ENCODE results near the gene ADGRA1. TPM values are rescaled to one million over a fixed set of nuclear protein-coding genes. Genes with fewer than 3 reads are reported as not detected.
A peak's percentile ranks its signal among the peaks of the same experiment; 100 is the strongest.

The ADGRA1 gene
- total and polyA plus RNA-seq, 4 donors: 3.4 to 31.1 (median 16.1) TPM

GRCh38 chr10:133098426-133099124, 10.9 kb downstream of the ADGRA1 start:
- Histone ChIP-seq H3K9me3 (ENCODE audit: control insufficient read depth, insufficient read depth, low read length) (no peaks in the 10 kb centered on the region), H3K36me3 (ENCODE audit: control insufficient read depth, insufficient read depth, low read length) (peaks cover 100% of the 10 kb centered on the region), H3K4me1 (ENCODE audit: control insufficient read depth, insufficient read depth, low read length) (peaks cover 26% of the 10 kb centered on the region), H3K27ac (ENCODE audit: low read depth, low read length) (no peak overlapping the region), H3K27me3 (ENCODE audit: control insufficient read depth, insufficient read depth, low read length) (no peaks in the 10 kb centered on the region), H3K4me3 (ENCODE audit: low read depth, low read length) (no peak overlapping the region)
- 88% methylated on average over 41 of the region's 44 CpGs for WGBS (ENCODE audit: insufficient coverage)
- no peak for DNase-seq (ENCODE audit: low read depth in 4 of 6, low spot score in 6 of 6)

GRCh38 chr10:133099571-133099970, 11.8 kb downstream of the ADGRA1 start:
- peaks cover 35% of the 10 kb centered on the region for H3K4me1 ChIP-seq (ENCODE audit: control insufficient read depth, insufficient read depth, low read length)
- no peak overlapping the region for H3K27ac ChIP-seq (ENCODE audit: low read depth, low read length)
- no peaks in the 10 kb centered on the region for H3K27me3 ChIP-seq (ENCODE audit: control insufficient read depth, insufficient read depth, low read length)
- no peak overlapping the region for H3K4me3 ChIP-seq (ENCODE audit: low read depth, low read length)
- 87% methylated on average over 5 of the region's 5 CpGs for WGBS (ENCODE audit: insufficient coverage)
- DNase-seq (ENCODE audit: low read depth in 4 of 6, low spot score in 6 of 6): no peak
- peaks cover 98% of the 10 kb centered on the region for H3K36me3 ChIP-seq (ENCODE audit: control insufficient read depth, insufficient read depth, low read length)
- H3K9me3 ChIP-seq (ENCODE audit: control insufficient read depth, insufficient read depth, low read length): no peaks in the 10 kb centered on the region

GRCh38 chr10:133100186-133100585, 12.5 kb downstream of the ADGRA1 start:
- Histone ChIP-seq H3K36me3 (ENCODE audit: control insufficient read depth, insufficient read depth, low read length) (peaks cover 98% of the 10 kb centered on the region), H3K4me3 (ENCODE audit: low read depth, low read length) (no peak overlapping the region), H3K4me1 (ENCODE audit: control insufficient read depth, insufficient read depth, low read length) (peaks cover 38% of the 10 kb centered on the region), H3K27me3 (ENCODE audit: control insufficient read depth, insufficient read depth, low read length) (no peaks in the 10 kb centered on the region), H3K9me3 (ENCODE audit: control insufficient read depth, insufficient read depth, low read length) (no peaks in the 10 kb centered on the region), H3K27ac (ENCODE audit: low read depth, low read length) (no peak overlapping the region)
- DNase-seq (ENCODE audit: low read depth in 4 of 6, low spot score in 6 of 6): no peak
- WGBS (ENCODE audit: insufficient coverage): 90% methylated on average over 24 of the region's 24 CpGs

- Histone ChIP-seq H3K9me3 (ENCODE audit: control insufficient read depth, insufficient read depth, low read length) (no peaks in the 10 kb centered on the region), H3K4me1 (ENCODE audit: control insufficient read depth, insufficient read depth, low read length) (peaks cover 38% of the 10 kb centered on the region), H3K4me3 (ENCODE audit: low read depth, low read length) (no peak overlapping the region), H3K27me3 (ENCODE audit: control insufficient read depth, insufficient read depth, low read length) (no peaks in the 10 kb centered on the region), H3K27ac (ENCODE audit: low read depth, low read length) (no peak overlapping the region), H3K36me3 (ENCODE audit: control insufficient read depth, insufficient read depth, low read length) (peaks cover 98% of the 10 kb centered on the region)
- WGBS (ENCODE audit: insufficient coverage): 21% methylated on average over 31 of the region's 37 CpGs
- peak in 2 of 6 donors; percentile 72 to 91 for DNase-seq (ENCODE audit: low read depth in 4 of 6, low spot score in 6 of 6)
Measured at GRCh38 chr10:133100706-133101415, 13.1 kb downstream of the ADGRA1 start.

GRCh38 chr10:133101416-133101810, 13.7 kb downstream of the ADGRA1 start:
- Histone ChIP-seq H3K27me3 (ENCODE audit: control insufficient read depth, insufficient read depth, low read length) (no peaks in the 10 kb centered on the region), H3K4me1 (ENCODE audit: control insufficient read depth, insufficient read depth, low read length) (peaks cover 38% of the 10 kb centered on the region), H3K9me3 (ENCODE audit: control insufficient read depth, insufficient read depth, low read length) (no peaks in the 10 kb centered on the region), H3K27ac (ENCODE audit: low read depth, low read length) (no peak overlapping the region), H3K36me3 (ENCODE audit: control insufficient read depth, insufficient read depth, low read length) (peaks cover 98% of the 10 kb centered on the region), H3K4me3 (ENCODE audit: low read depth, low read length) (no peak overlapping the region)
- no peak for DNase-seq (ENCODE audit: low read depth in 4 of 6, low spot score in 6 of 6)
- 34% methylated on average over 14 of the region's 16 CpGs for WGBS (ENCODE audit: insufficient coverage)

GRCh38 chr10:133102415-133103095, 14.8 kb downstream of the ADGRA1 start:
- Histone ChIP-seq H3K27me3 (ENCODE audit: control insufficient read depth, insufficient read depth, low read length) (no peaks in the 10 kb centered on the region), H3K27ac (ENCODE audit: low read depth, low read length) (no peak overlapping the region)
- no peak for DNase-seq (ENCODE audit: low read depth in 4 of 6, low spot score in 6 of 6)

GRCh38 chr10:133103311-133103910, 15.7 kb downstream of the ADGRA1 start:
- H3K9me3 ChIP-seq (ENCODE audit: control insufficient read depth, insufficient read depth, low read length): peaks cover 5% of the 10 kb centered on the region
- no peak overlapping the region for H3K27ac ChIP-seq (ENCODE audit: low read depth, low read length)
- H3K36me3 ChIP-seq (ENCODE audit: control insufficient read depth, insufficient read depth, low read length): peaks cover 83% of the 10 kb centered on the region
- H3K4me3 ChIP-seq (ENCODE audit: low read depth, low read length): no peak overlapping the region
- WGBS (ENCODE audit: insufficient coverage): 66% methylated on average over 24 of the region's 24 CpGs
- peaks cover 38% of the 10 kb centered on the region for H3K4me1 ChIP-seq (ENCODE audit: control insufficient read depth, insufficient read depth, low read length)
- H3K27me3 ChIP-seq (ENCODE audit: control insufficient read depth, insufficient read depth, low read length): no peaks in the 10 kb centered on the region
- DNase-seq (ENCODE audit: low read depth in 4 of 6, low spot score in 6 of 6): no peak

More at GRCh38 chr10:133102415-133103095, 14.8 kb downstream of the ADGRA1 start:
- Histone ChIP-seq H3K4me1 (ENCODE audit: control insufficient read depth, insufficient read depth, low read length) (peaks cover 38% of the 10 kb centered on the region), H3K4me3 (ENCODE audit: low read depth, low read length) (no peak overlapping the region), H3K36me3 (ENCODE audit: control insufficient read depth, insufficient read depth, low read length) (peaks cover 92% of the 10 kb centered on the region), H3K9me3 (ENCODE audit: control insufficient read depth, insufficient read depth, low read length) (peaks cover 4% of the 10 kb centered on the region)
- 71% methylated on average over 23 of the region's 29 CpGs for WGBS (ENCODE audit: insufficient coverage)

GRCh38 chr10:133104068-133104962, 16.6 kb downstream of the ADGRA1 start:
- 53% methylated on average over 33 of the region's 40 CpGs for WGBS (ENCODE audit: insufficient coverage)
- Histone ChIP-seq H3K9me3 (ENCODE audit: control insufficient read depth, insufficient read depth, low read length) (peaks cover 5% of the 10 kb centered on the region), H3K27me3 (ENCODE audit: control insufficient read depth, insufficient read depth, low read length) (no peaks in the 10 kb centered on the region), H3K4me3 (ENCODE audit: low read depth, low read length) (no peak overlapping the region), H3K36me3 (ENCODE audit: control insufficient read depth, insufficient read depth, low read length) (peaks cover 77% of the 10 kb centered on the region), H3K4me1 (ENCODE audit: control insufficient read depth, insufficient read depth, low read length) (peaks cover 38% of the 10 kb centered on the region), H3K27ac (ENCODE audit: low read depth, low read length) (no peak overlapping the region)
- peak in 1 of 6 donors; percentile 82 for DNase-seq (ENCODE audit: low read depth in 4 of 6, low spot score in 6 of 6)

Data from spinal cord (tissue), 10 donors.